CD14-positive monocyte (primary cell): ENCODE measurements around the gene STON1. TPM values are rescaled to one million over a fixed set of nuclear protein-coding genes. Genes with fewer than 3 reads are reported as not detected.

Source experiments
- DNase-seq, 3 donors: peaks; one replicate each; pipeline ENCODE4 v3.0.0-alpha.2; 2011 to 2022
- H2AFZ ChIP-seq: 2 replicates; pipeline ENCODE4 v1.6.0; 2012; ENCODE audit warnings: mild to moderate bottlenecking, low read depth, low read length, inconsistent platforms; ENCODE audit not compliant: insufficient read depth, poor library complexity, severe bottlenecking
- H3K27ac ChIP-seq, 2 donors: 1 replicate in 1 of 2; 2 replicates in 1 of 2; pipeline ENCODE4 v1.5.1; 2012 to 2013; ENCODE audit warnings: low read length in 2 of 2, control low read depth in 1 of 2, inconsistent platforms in 1 of 2, low read depth in 1 of 2, mild to moderate bottlenecking in 1 of 2
- H3K27me3 ChIP-seq, 2 donors: one replicate each; pipeline versions ENCODE4 v1.6.0 to v1.6.1; 2011 to 2013; ENCODE audit warnings: low read length in 2 of 2; ENCODE audit not compliant: control insufficient read depth in 2 of 2, insufficient read depth in 2 of 2
- H3K36me3 ChIP-seq, 2 donors: replicated peaks in 1 of 2; 1 replicate in 1 of 2; 2 replicates in 1 of 2; pipeline versions ENCODE4 v1.5.1 to v1.6.1; 2012 to 2013; ENCODE audit warnings: low read length in 2 of 2, control low read depth in 1 of 2, inconsistent platforms in 1 of 2, mild to moderate bottlenecking in 1 of 2; ENCODE audit not compliant: insufficient read depth in 2 of 2, control insufficient read depth in 1 of 2
- H3K4me1 ChIP-seq, 2 donors: 1 replicate in 1 of 2; 2 replicates in 1 of 2; pipeline versions ENCODE4 v1.5.1 to v1.6.1; 2012 to 2013; ENCODE audit warnings: low read length in 2 of 2, control low read depth in 1 of 2, inconsistent platforms in 1 of 2, mild to moderate bottlenecking in 1 of 2, moderate library complexity in 1 of 2; ENCODE audit not compliant: insufficient read depth in 2 of 2, control insufficient read depth in 1 of 2
- H3K4me2 ChIP-seq: replicated peaks from 2 replicates; pipeline ENCODE3; 2012; ENCODE audit warnings: low read length, moderate library complexity, mild to moderate bottlenecking; ENCODE audit not compliant: poor library complexity, severe bottlenecking; ENCODE audit errors: extremely low read depth
- H3K4me3 ChIP-seq, 3 experiments: fragments of 200-600 bp in 1 of 3; sonication (generic) in 1 of 3; replicated peaks in 1 of 3; 1 replicate in 2 of 3; 2 replicates in 1 of 3; pipeline ENCODE4 v1.5.1; 2011 to 2013; ENCODE audit warnings: low read length in 3 of 3, mild to moderate bottlenecking in 3 of 3, control low read depth in 2 of 3, low read depth in 2 of 3, inconsistent platforms in 1 of 3, moderate library complexity in 1 of 3
- H3K79me2 ChIP-seq: 2 replicates; pipeline ENCODE4 v1.6.0; 2012; ENCODE audit warnings: mild to moderate bottlenecking, control low read depth, inconsistent platforms, low read length, moderate library complexity; ENCODE audit not compliant: insufficient read depth
- H3K9ac ChIP-seq: 2 replicates; pipeline ENCODE4 v1.6.0; 2017; ENCODE audit warnings: low read length, mild to moderate bottlenecking; ENCODE audit not compliant: insufficient read depth, poor library complexity, severe bottlenecking
- H3K9me3 ChIP-seq, 2 donors: replicated peaks in 1 of 2; 1 replicate in 1 of 2; 2 replicates in 1 of 2; pipeline versions ENCODE4 v1.5.1 to v1.6.1; 2012 to 2013; ENCODE audit warnings: low read length in 2 of 2, control low read depth in 1 of 2; ENCODE audit not compliant: control insufficient read depth in 1 of 2, insufficient read depth in 1 of 2
- H4K20me1 ChIP-seq: 2 replicates; pipeline ENCODE4 v1.6.0; 2012; ENCODE audit warnings: mild to moderate bottlenecking, low read length, control low read depth, moderate library complexity; ENCODE audit not compliant: insufficient read depth
- H3K27ac Mint-ChIP-seq, 7 donors: one replicate each; pipeline ENCODE4 v1.8.0; 2020; ENCODE audit warnings: mild to moderate bottlenecking in 7 of 7, mixed read lengths in 7 of 7, moderate library complexity in 6 of 7, inconsistent platforms in 2 of 7
- H3K27me3 Mint-ChIP-seq, 3 donors: one replicate each; pipeline ENCODE4 v1.8.0; 2021 to 2022; ENCODE audit warnings: low read depth in 3 of 3, mild to moderate bottlenecking in 3 of 3, mixed read lengths in 3 of 3, moderate library complexity in 3 of 3, inconsistent platforms in 1 of 3
- H3K36me3 Mint-ChIP-seq, 2 donors: one replicate each; pipeline ENCODE4 v1.8.0; 2020; ENCODE audit warnings: mixed read lengths in 2 of 2, inconsistent platforms in 1 of 2, mild to moderate bottlenecking in 1 of 2
- H3K4me1 Mint-ChIP-seq: one replicate; pipeline ENCODE4 v1.8.0; 2020; ENCODE audit warnings: mild to moderate bottlenecking, mixed read lengths
- H3K4me3 Mint-ChIP-seq, 2 donors: one replicate each; pipeline ENCODE4 v1.8.0; 2020; ENCODE audit warnings: mild to moderate bottlenecking in 2 of 2, mixed read lengths in 2 of 2, moderate library complexity in 1 of 2
- H3K9me3 Mint-ChIP-seq, 7 donors: one replicate each; pipeline ENCODE4 v1.8.0; 2020 to 2022; ENCODE audit warnings: mixed read lengths in 7 of 7, mild to moderate bottlenecking in 6 of 7, moderate library complexity in 6 of 7, inconsistent platforms in 2 of 7
- CTCF ChIP-seq: fragments of 200-600 bp; IDR thresholded peaks from one replicate; pipeline ENCODE4 v1.8.0; 2022; ENCODE audit warnings: antibody characterized with exemption, mild to moderate bottlenecking
- WGBS: methylation state at CpG from one replicate; pipeline ENCODE4 v1.1.5; 2013; ENCODE audit warnings: missing lambda C conversion rate; ENCODE audit not compliant: insufficient coverage; 5-methylcytosine and 5-hydroxymethylcytosine counted together
- intact Hi-C, 2 donors: fragments of 100-400 bp; cut with micrococcal nuclease; formaldehyde crosslinking; loops; one replicate each; pipeline versions ENCODE4 v1.15.0 to v1.15.1; 2023
- polyA plus RNA-seq, 3 donors: library from polyadenylated mRNA; depleted of rRNA in 1 of 3; unstranded in 2 of 3; stranded (reverse) in 1 of 3; fragments of 300-500 nt in 2 of 3; fragments of >200 nt in 1 of 3; fragmentation: Illumina TruSeq in 2 of 3; gene quantifications; 1 replicate in 2 of 3; 2 replicates in 1 of 3; pipeline ENCODE4 v1.2.3, GENCODE V29; 2012 to 2021

The STON1 gene
- polyA plus RNA-seq, 3 donors: 0.12 to 0.33 TPM; not detected in 1

- Histone ChIP-seq H3K27ac (no peak within 1 kb of the TSS), H3K36me3 (no peaks in the 10 kb centered on the region), H3K79me2 (no peaks in the 10 kb centered on the region), H3K27me3 (no peaks in the 10 kb centered on the region), H3K9me3 (no peaks in the 10 kb centered on the region), H2AFZ (no peak within 1 kb of the TSS), H3K4me1 (no peaks in the 10 kb centered on the region), H3K4me2 (no peak within 1 kb of the TSS), H4K20me1 (no peaks in the 10 kb centered on the region), H3K9ac (no peak within 1 kb of the TSS), H3K4me3 (no peak within 1 kb of the TSS)
- no peaks in the 10 kb centered on the region for H3K36me3 Mint-ChIP-seq
- H3K4me3 Mint-ChIP-seq: peak within 1 kb of the TSS in 1 of 2 donors; percentile 53
- no peak for DNase-seq
- no peaks in the 10 kb centered on the region for H3K4me1 Mint-ChIP-seq
- 72% methylated on average over 22 of the region's 26 CpGs for WGBS
- peak within 1 kb of the TSS in 1 of 7 donors; percentile 60 for H3K27ac Mint-ChIP-seq
- H3K9me3 Mint-ChIP-seq: peaks cover 2 to 14% (median 5%) of the 10 kb centered on the region in 7 donors
- peaks cover 2 to 9% (median 4%) of the 10 kb centered on the region in 3 donors for H3K27me3 Mint-ChIP-seq
- no peak for TF ChIP-seq CTCF
- intact Hi-C loops: no loop called here
Observed at GRCh38 chr2:48617618-48618017, 87.7 kb downstream of the STON1 start, which contains the start of gene GTF2A1L. GTF2A1L (plus strand) TSS chr2:48617856; CDS start chr2:48617875, 19 bp downstream.

- WGBS: no CpG with 5 or more reads among the region's 2 CpGs
- no peak for DNase-seq
- TF ChIP-seq CTCF: no peak
- no peaks in the 10 kb centered on the region for H3K79me2 ChIP-seq
- H3K9ac ChIP-seq: no peak overlapping the region
- no peak overlapping the region for H3K4me2 ChIP-seq
- intact Hi-C loops: no loop called here
- Mint-ChIP-seq H3K27me3 (peaks cover 2 to 9% (median 4%) of the 10 kb centered on the region in 3 donors), H3K4me3 (no peak overlapping the region), H3K36me3 (no peaks in the 10 kb centered on the region), H3K4me1 (no peaks in the 10 kb centered on the region), H3K9me3 (peaks cover 0 to 10% (median 5%) of the 10 kb centered on the region in 7 donors), H3K27ac (no peak overlapping the region)
- H3K4me1 ChIP-seq: no peaks in the 10 kb centered on the region
- H3K36me3 ChIP-seq: no peaks in the 10 kb centered on the region
- H3K27me3 ChIP-seq: no peaks in the 10 kb centered on the region
- H3K9me3 ChIP-seq: no peaks in the 10 kb centered on the region
- no peaks in the 10 kb centered on the region for H4K20me1 ChIP-seq
- H3K27ac ChIP-seq: no peak overlapping the region
- no peak overlapping the region for H2AFZ ChIP-seq
- no peak overlapping the region for H3K4me3 ChIP-seq
Observed at GRCh38 chr2:48619526-48619925, 89.6 kb downstream of the STON1 start.
